D341Med (cell line): ENCODE data around the gene ZNF578.
"Not testable (repeated sequence)": the region's sequence is repeated elsewhere in the genome, so short reads cannot be mapped to it uniquely, and the experiment has no call there.

Experiments
- DNase-seq: peaks from one replicate; pipeline ENCODE4 v3.0.0; 2012; ENCODE audit warnings: low spot score

Gene ZNF578

GRCh38 chr19:52561611-52562010, 108.3 kb downstream of the ZNF578 start:
- not testable (repeated sequence) for DNase-seq
